ENCODE measurements around the gene FGFR2. TPM values are rescaled to one million over a fixed set of nuclear protein-coding genes. Genes with fewer than 3 reads are reported as not detected.

The FGFR2 gene
- polyA plus RNA-seq, 1 donor from 2014 or later = 14.8 TPM

DNA sequence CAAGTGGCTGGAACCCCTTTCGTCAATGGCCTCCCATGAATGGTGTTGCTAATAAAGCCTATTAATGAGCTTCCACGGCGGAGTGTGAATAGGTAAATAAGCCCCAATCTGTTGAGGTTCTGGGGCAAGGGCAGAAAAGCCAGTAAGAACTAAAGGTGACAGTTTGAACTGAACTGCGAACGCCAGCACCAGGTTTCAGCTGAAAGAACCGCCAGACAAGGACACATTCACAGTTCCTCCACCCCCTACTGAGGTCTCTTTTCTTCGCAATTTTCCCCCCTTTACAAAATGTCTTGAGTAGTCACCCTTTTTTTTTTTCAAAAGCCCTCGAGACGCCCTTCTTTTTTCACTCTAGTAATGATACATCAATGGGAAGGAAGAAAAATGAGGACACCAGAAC is 2.4 kb upstream of the FGFR2 start:
- Histone ChIP-seq H3K79me2 (replicated peaks; ENCODE audit: insufficient read depth, low read length) (no peaks in the 10 kb centered on the region), H2AFZ (ENCODE audit: low read depth, low read length) (no peak overlapping the region), H3F3A (ENCODE audit: insufficient read depth, low read length, poor library complexity, severe bottlenecking) (no peaks in the 10 kb centered on the region), H3K36me3 (ENCODE audit: insufficient read depth, low read length) (no peaks in the 10 kb centered on the region), H3K9me2 (ENCODE audit: insufficient read depth, low read length) (no peaks in the 10 kb centered on the region), H3K4me3 (ENCODE audit: low read length) (no peak overlapping the region), H3K27ac (ENCODE audit: low read length) (no peak overlapping the region), H3K9me3 (ENCODE audit: low read length) (no peaks in the 10 kb centered on the region), H3K9ac (ENCODE audit: low read length) (no peak overlapping the region), H4K20me1 (ENCODE audit: insufficient read depth) (no peaks in the 10 kb centered on the region), H3K4me2 (ENCODE audit: low read length) (no peak overlapping the region), H3K27me3 (ENCODE audit: insufficient read depth, low read depth, low read length) (peaks cover 33% of the 10 kb centered on the region)
- TF ChIP-seq REST (IDR thresholded peaks at IDR 0.05; ENCODE audit: borderline replicate concordance) = no peak
- TF ChIP-seq TAF1 (IDR thresholded peaks at IDR 0.05; ENCODE audit: low read depth) = no peak
- no peak for TF ChIP-seq CTCF (IDR thresholded peaks at IDR 0.05; ENCODE audit: poor library complexity, severe bottlenecking)
- TF ChIP-seq EP300 (conservative IDR thresholded peaks at IDR 0.05; ENCODE audit: poor library complexity, severe bottlenecking) = no peak

DNA sequence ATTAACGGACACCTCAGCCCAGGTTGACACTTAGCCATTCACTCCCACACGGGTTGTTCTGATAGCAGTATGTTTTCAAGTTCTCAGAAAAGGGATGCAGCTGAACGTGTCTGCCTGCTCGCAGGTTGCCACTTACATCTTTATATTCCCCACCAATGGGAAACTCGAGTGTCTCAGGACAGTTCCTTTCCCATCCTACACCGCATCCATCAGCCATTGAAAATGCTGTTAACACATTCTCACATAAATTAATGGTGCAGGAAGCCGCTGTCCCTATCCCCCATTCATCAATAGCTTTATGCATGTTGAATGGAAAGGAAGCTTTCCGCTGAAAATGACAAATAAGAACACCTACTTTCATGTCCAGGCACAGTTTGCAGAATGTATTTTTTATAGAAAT is 1.7 kb upstream of the FGFR2 start:
- no peak overlapping the region for H3K9ac ChIP-seq (ENCODE audit: low read length)
- no peak overlapping the region for H3K4me3 ChIP-seq (ENCODE audit: low read length)
- peaks cover 40% of the 10 kb centered on the region for H3K27me3 ChIP-seq (ENCODE audit: insufficient read depth, low read depth, low read length)
- H3K4me2 ChIP-seq (ENCODE audit: low read length) = no peak overlapping the region
- H3K79me2 ChIP-seq (replicated peaks; ENCODE audit: insufficient read depth, low read length) = no peaks in the 10 kb centered on the region
- no peak overlapping the region for H2AFZ ChIP-seq (ENCODE audit: low read depth, low read length)
- TF ChIP-seq POLR2AphosphoS5 (IDR thresholded peaks at IDR 0.05) = no peak
- no peak for TF ChIP-seq EP300 (conservative IDR thresholded peaks at IDR 0.05; ENCODE audit: poor library complexity, severe bottlenecking)
- TF ChIP-seq MXI1 (conservative IDR thresholded peaks at IDR 0.05; ENCODE audit: poor library complexity, severe bottlenecking) = no peak
- no peak for TF ChIP-seq REST (IDR thresholded peaks at IDR 0.05; ENCODE audit: borderline replicate concordance)
- TF ChIP-seq TAF1 (IDR thresholded peaks at IDR 0.05; ENCODE audit: low read depth) = no peak
- no peak for TF ChIP-seq SMC3 (conservative IDR thresholded peaks at IDR 0.05; ENCODE audit: poor library complexity)
- TF ChIP-seq EZH2 (IDR thresholded peaks at IDR 0.05; ENCODE audit: borderline replicate concordance, insufficient read depth, low read length, poor library complexity, severe bottlenecking) = no peak
- no peak for TF ChIP-seq CTCF (IDR thresholded peaks at IDR 0.05; ENCODE audit: poor library complexity, severe bottlenecking)
- TF ChIP-seq RAD21 (conservative IDR thresholded peaks at IDR 0.05) = no peak
- H3K27ac ChIP-seq (ENCODE audit: low read length) = no peak overlapping the region
- H3F3A ChIP-seq (ENCODE audit: insufficient read depth, low read length, poor library complexity, severe bottlenecking) = no peaks in the 10 kb centered on the region
- H4K20me1 ChIP-seq (ENCODE audit: insufficient read depth) = no peaks in the 10 kb centered on the region
- no peaks in the 10 kb centered on the region for H3K9me2 ChIP-seq (ENCODE audit: insufficient read depth, low read length)
- H3K9me3 ChIP-seq (ENCODE audit: low read length) = no peaks in the 10 kb centered on the region
- H3K36me3 ChIP-seq (ENCODE audit: insufficient read depth, low read length) = no peaks in the 10 kb centered on the region
